Stimulated activated naive B cell treated with anti-CD40 and anti-IgM and Interleukin-4, amounts not matched to agents 10 μg/mL and 1 μg/mL and 100 μg/mL, for 72 hours (primary cell): ENCODE results near the gene IGF2BP3.
A peak's percentile ranks its signal among the peaks of the same experiment; 100 is the strongest.

Source experiments
- ATAC-seq, 2 donors: fragments of 150-1000 bp; cut with Tn5 transposase; replicated peaks; 2 replicates each; pipeline ENCODE4 v1.10.0; 2021; ENCODE audit warnings: moderate library complexity in 1 of 2
- DNase-seq: peaks from one replicate; pipeline ENCODE4 v3.0.0; 2021
- H3K27ac Mint-ChIP-seq: one replicate; pipeline ENCODE4 v1.8.0; 2022; ENCODE audit warnings: mild to moderate bottlenecking, mixed read lengths
- H3K27me3 Mint-ChIP-seq, 2 donors: one replicate each; pipeline ENCODE4 v1.8.0; 2022; ENCODE audit warnings: mixed read lengths in 2 of 2
- H3K36me3 Mint-ChIP-seq, 2 donors: one replicate each; pipeline ENCODE4 v1.8.0; 2022; ENCODE audit warnings: mixed read lengths in 2 of 2, mild to moderate bottlenecking in 1 of 2
- H3K4me1 Mint-ChIP-seq, 2 donors: one replicate each; pipeline ENCODE4 v1.8.0; 2022; ENCODE audit warnings: mixed read lengths in 2 of 2, mild to moderate bottlenecking in 1 of 2
- H3K4me3 Mint-ChIP-seq, 2 donors: one replicate each; pipeline ENCODE4 v1.8.0; 2022; ENCODE audit warnings: mild to moderate bottlenecking in 2 of 2, mixed read lengths in 2 of 2, moderate library complexity in 1 of 2
- H3K9me3 Mint-ChIP-seq, 2 donors: one replicate each; pipeline ENCODE4 v1.8.0; 2022; ENCODE audit warnings: mixed read lengths in 2 of 2, mild to moderate bottlenecking in 1 of 2

The IGF2BP3 gene

GRCh38 chr7:23393636-23394035 lies 76.7 kb downstream of the IGF2BP3 start:
- H3K4me3 Mint-ChIP-seq = no peak overlapping the region
- H3K9me3 Mint-ChIP-seq = no peaks in the 10 kb centered on the region
- H3K27ac Mint-ChIP-seq = no peak overlapping the region
- DNase-seq = no peak
- no peaks in the 10 kb centered on the region for H3K27me3 Mint-ChIP-seq
- H3K4me1 Mint-ChIP-seq = peaks cover 7 to 12% of the 10 kb centered on the region in 2 donors
- peaks cover 0 to 3% of the 10 kb centered on the region in 2 donors for H3K36me3 Mint-ChIP-seq
- no peak for ATAC-seq

GRCh38 chr7:23389701-23390100 lies 80.6 kb downstream of the IGF2BP3 start:
- ATAC-seq = no peak
- Mint-ChIP-seq H3K4me1 (peaks cover 12 to 19% of the 10 kb centered on the region in 2 donors), H3K4me3 (no peak overlapping the region), H3K36me3 (peaks cover 0 to 3% of the 10 kb centered on the region in 2 donors), H3K27ac (no peak overlapping the region), H3K9me3 (no peaks in the 10 kb centered on the region), H3K27me3 (no peaks in the 10 kb centered on the region)
- DNase-seq = no peak

GRCh38 chr7:23387583-23387982 lies 82.7 kb downstream of the IGF2BP3 start:
- no peak overlapping the region for H3K4me3 Mint-ChIP-seq
- peaks cover 13 to 23% of the 10 kb centered on the region in 2 donors for H3K4me1 Mint-ChIP-seq
- H3K27ac Mint-ChIP-seq = no peak overlapping the region
- DNase-seq = no peak
- H3K9me3 Mint-ChIP-seq = no peaks in the 10 kb centered on the region
- H3K27me3 Mint-ChIP-seq = no peaks in the 10 kb centered on the region
- peaks cover 0 to 3% of the 10 kb centered on the region in 2 donors for H3K36me3 Mint-ChIP-seq
- no peak for ATAC-seq

GRCh38 chr7:23385140-23385539 lies 85.2 kb downstream of the IGF2BP3 start:
- no peaks in the 10 kb centered on the region for H3K9me3 Mint-ChIP-seq
- no peak overlapping the region for H3K4me3 Mint-ChIP-seq
- H3K36me3 Mint-ChIP-seq = no peaks in the 10 kb centered on the region
- no peaks in the 10 kb centered on the region for H3K27me3 Mint-ChIP-seq
- H3K4me1 Mint-ChIP-seq = peaks cover 9 to 11% of the 10 kb centered on the region in 2 donors
- no peak overlapping the region for H3K27ac Mint-ChIP-seq
- ATAC-seq (peak; percentile 62 to 69), DNase-seq (no peak)

GRCh38 chr7:23383225-23383624 lies 87.1 kb downstream of the IGF2BP3 start:
- Mint-ChIP-seq H3K27me3 (no peaks in the 10 kb centered on the region), H3K4me1 (peaks cover 9 to 11% of the 10 kb centered on the region in 2 donors), H3K4me3 (no peak overlapping the region), H3K27ac (no peak overlapping the region), H3K36me3 (no peaks in the 10 kb centered on the region), H3K9me3 (no peaks in the 10 kb centered on the region)
- DNase-seq (no peak), ATAC-seq (no peak)

GRCh38 chr7:23380961-23381360 lies 89.3 kb downstream of the IGF2BP3 start:
- no peak for DNase-seq
- ATAC-seq = no peak
- Mint-ChIP-seq H3K9me3 (peaks cover 0 to 2% of the 10 kb centered on the region in 2 donors), H3K4me1 (peaks cover 15 to 22% of the 10 kb centered on the region in 2 donors), H3K27me3 (no peaks in the 10 kb centered on the region), H3K27ac (no peak overlapping the region), H3K36me3 (peaks cover 0 to under 1% of the 10 kb centered on the region in 2 donors), H3K4me3 (no peak overlapping the region)

GRCh38 chr7:23380556-23380955 lies 89.7 kb downstream of the IGF2BP3 start:
- H3K27ac Mint-ChIP-seq = no peak overlapping the region
- ATAC-seq = no peak
- H3K27me3 Mint-ChIP-seq = no peaks in the 10 kb centered on the region
- H3K4me1 Mint-ChIP-seq = peaks cover 15 to 22% of the 10 kb centered on the region in 2 donors
- peaks cover 0 to 3% of the 10 kb centered on the region in 2 donors for H3K36me3 Mint-ChIP-seq
- peaks cover 0 to 2% of the 10 kb centered on the region in 2 donors for H3K9me3 Mint-ChIP-seq
- no peak for DNase-seq
- no peak overlapping the region for H3K4me3 Mint-ChIP-seq

- Mint-ChIP-seq H3K9me3 (peaks cover 0 to 2% of the 10 kb centered on the region in 2 donors), H3K4me1 (peaks cover 11 to 15% of the 10 kb centered on the region in 2 donors), H3K4me3 (no peak overlapping the region), H3K27me3 (no peaks in the 10 kb centered on the region), H3K36me3 (peaks cover 0 to 3% of the 10 kb centered on the region in 2 donors), H3K27ac (no peak overlapping the region)
- ATAC-seq (no peak), DNase-seq (no peak)
These were observed 91.3 kb downstream of the IGF2BP3 start for GRCh38 chr7:23378996-23379395.

GRCh38 chr7:23377134-23377533 lies 93.2 kb downstream of the IGF2BP3 start:
- ATAC-seq (no peak), DNase-seq (no peak)
- H3K4me1 Mint-ChIP-seq = peaks cover 28 to 34% of the 10 kb centered on the region in 2 donors
- no peaks in the 10 kb centered on the region for H3K27me3 Mint-ChIP-seq
- H3K9me3 Mint-ChIP-seq = peaks cover 0 to 2% of the 10 kb centered on the region in 2 donors
- peaks cover 0 to 3% of the 10 kb centered on the region in 2 donors for H3K36me3 Mint-ChIP-seq
- H3K27ac Mint-ChIP-seq = no peak overlapping the region
- no peak overlapping the region for H3K4me3 Mint-ChIP-seq

- Mint-ChIP-seq H3K4me3 (peak overlapping the region; percentile 51 to 64), H3K27ac (peak overlapping the region; percentile 93), H3K4me1 (peaks cover 40 to 63% of the 10 kb centered on the region in 2 donors), H3K27me3 (no peaks in the 10 kb centered on the region), H3K36me3 (peaks cover 0 to 3% of the 10 kb centered on the region in 2 donors), H3K9me3 (peaks cover 0 to 2% of the 10 kb centered on the region in 2 donors)
- ATAC-seq (peak; percentile 74 to 84), DNase-seq (peak; percentile 66)
These were observed 96.9 kb downstream of the IGF2BP3 start for GRCh38 chr7:23373151-23374004.

- Mint-ChIP-seq H3K4me3 (peak overlapping the region; percentile 35 to 36), H3K9me3 (peaks cover 0 to 2% of the 10 kb centered on the region in 2 donors), H3K27ac (peak overlapping the region; percentile 93), H3K36me3 (peaks cover 0 to 3% of the 10 kb centered on the region in 2 donors), H3K27me3 (no peaks in the 10 kb centered on the region), H3K4me1 (peaks cover 41 to 70% of the 10 kb centered on the region in 2 donors)
- DNase-seq = no peak
- no peak for ATAC-seq
These were observed 97.7 kb downstream of the IGF2BP3 start for GRCh38 chr7:23372611-23373010.

- Mint-ChIP-seq H3K36me3 (peaks cover 0 to 3% of the 10 kb centered on the region in 2 donors), H3K4me1 (peaks cover 43 to 70% of the 10 kb centered on the region in 2 donors), H3K27ac (no peak overlapping the region)
These were observed 98.6 kb downstream of the IGF2BP3 start for GRCh38 chr7:23371654-23372053.

GRCh38 chr7:23369695-23370404 lies 100.4 kb downstream of the IGF2BP3 start:
- Mint-ChIP-seq H3K4me3 (no peak overlapping the region), H3K4me1 (peaks cover 42 to 68% of the 10 kb centered on the region in 2 donors), H3K9me3 (no peaks in the 10 kb centered on the region), H3K27me3 (no peaks in the 10 kb centered on the region), H3K27ac (peak overlapping the region; percentile 59), H3K36me3 (no peaks in the 10 kb centered on the region)
- ATAC-seq = no peak
- no peak for DNase-seq

More at GRCh38 chr7:23371654-23372053, 98.6 kb downstream of the IGF2BP3 start:
- ATAC-seq (no peak), DNase-seq (no peak)
- H3K4me3 Mint-ChIP-seq = no peak overlapping the region
- H3K9me3 Mint-ChIP-seq = no peaks in the 10 kb centered on the region
- H3K27me3 Mint-ChIP-seq = no peaks in the 10 kb centered on the region

GRCh38 chr7:23369100-23369499 lies 101.2 kb downstream of the IGF2BP3 start:
- ATAC-seq (no peak), DNase-seq (no peak)
- H3K36me3 Mint-ChIP-seq = no peaks in the 10 kb centered on the region
- no peaks in the 10 kb centered on the region for H3K9me3 Mint-ChIP-seq
- peak overlapping the region; percentile 66 for H3K27ac Mint-ChIP-seq
- H3K27me3 Mint-ChIP-seq = no peaks in the 10 kb centered on the region
- H3K4me1 Mint-ChIP-seq = peaks cover 42 to 64% of the 10 kb centered on the region in 2 donors
- no peak overlapping the region for H3K4me3 Mint-ChIP-seq
